ENCODE data around the gene PTGES. TPM values are rescaled to one million over a fixed set of nuclear protein-coding genes. Genes with fewer than 3 reads are reported as not detected.
A peak's percentile ranks its signal among the peaks of the same experiment; 100 is the strongest.

Gene PTGES
- total and polyA plus RNA-seq, 9 of the 15 experiments (the other 6 are each of a cell fraction or from before 2014, with no cell fraction given) = 0.13 TPM; not detected in 8

- TF ChIP-seq MED1 (CRISPR knock-in tag; IDR thresholded peaks at IDR 0.05; ENCODE audit: borderline replicate concordance) (no peak), ZNF24 (IDR thresholded peaks at IDR 0.05) (0 out of 2 replicates have a peak, but pooled peaks have one; percentile 8), MTA2 (IDR thresholded peaks at IDR 0.05; ENCODE audit: low read depth) (no peak), HIVEP1 (CRISPR knock-in tag; IDR thresholded peaks at IDR 0.05) (peak; percentile 83), NFRKB (IDR thresholded peaks at IDR 0.05; ENCODE audit: low read depth) (0 out of 2 replicates have a peak, but pooled peaks have one; percentile 36), ZNF134 (CRISPR knock-in tag; conservative IDR thresholded peaks at IDR 0.05) (peak; percentile 49; the same call in 1 of the 2 replicates), ZNF507 (tag; conservative IDR thresholded peaks at IDR 0.05) (no peak), JUN (IDR thresholded peaks at IDR 0.05; ENCODE audit: borderline replicate concordance, low read depth, low read length) (no peak), JUN (CRISPR knock-in tag; IDR thresholded peaks at IDR 0.05; ENCODE audit: borderline replicate concordance) (peak; percentile 61; the same call in 1 of the 2 replicates), RBM14 (IDR thresholded peaks at IDR 0.05; ENCODE audit: borderline replicate concordance, insufficient read depth, low read depth, low read length) (0 out of 2 replicates have a peak, but pooled peaks have one; percentile 59), ZNF146 (CRISPR knock-in tag; IDR thresholded peaks at IDR 0.05; ENCODE audit: unreplicated experiment) (peak; percentile 21), MTA1 (IDR thresholded peaks at IDR 0.05; ENCODE audit: borderline replicate concordance) (peak; percentile 71; the same call in 1 of the 2 replicates), CREB3L1 (IDR thresholded peaks at IDR 0.05; ENCODE audit: borderline replicate concordance, low read depth) (peak; percentile 64; the same call in 1 of the 2 replicates), ZNF133 (CRISPR knock-in tag; IDR thresholded peaks at IDR 0.05) (0 out of 2 replicates have a peak, but pooled peaks have one; percentile 62), ZNF77 (CRISPR knock-in tag; IDR thresholded peaks at IDR 0.05) (no peak), CREM (IDR thresholded peaks at IDR 0.05; ENCODE audit: low read depth) (peak; percentile 50), MCM3 (IDR thresholded peaks at IDR 0.05) (no peak), SAFB2 (IDR thresholded peaks at IDR 0.05; ENCODE audit: borderline replicate concordance, low read depth, low read length, severe bottlenecking) (no peak), ATF3 (IDR thresholded peaks at IDR 0.05) (no peak; the same call in 1 of the 2 replicates), ATF3 (CRISPR knock-in tag; conservative IDR thresholded peaks at IDR 0.05) (peak; percentile 44; the same call in 1 of the 2 replicates), ZNF143 (CRISPR knock-in tag; IDR thresholded peaks at IDR 0.05) (peak; percentile 49; the same call in 1 of the 2 replicates), RBM25 (IDR thresholded peaks at IDR 0.05; ENCODE audit: low read depth, low read length, severe bottlenecking) (no peak), CHD4 (IDR thresholded peaks at IDR 0.05; ENCODE audit: insufficient read depth, insufficient replicate concordance, low read depth, low read length, poor library complexity, severe bottlenecking) (peak; percentile 60), GATAD2A (IDR thresholded peaks at IDR 0.05) (peak; percentile 81), SMARCA4 (IDR thresholded peaks at IDR 0.05) (peak; percentile 82), MAZ (CRISPR knock-in tag; conservative IDR thresholded peaks at IDR 0.05 in 1 of 2, IDR thresholded peaks at IDR 0.05 in 1 of 2) (peak; percentile 98 to 99), PREB (CRISPR knock-in tag; IDR thresholded peaks at IDR 0.05) (0 out of 2 replicates have a peak, but pooled peaks have one; percentile 70)
These were observed 15.2 kb downstream of the PTGES start (continued) for GRCh38 chr9:129737479-129738274.
